Activated CD4-positive, alpha-beta T cell treated with anti-CD3 and anti-CD28 coated beads, Interleukin-2, amount 10 ng/mL, durations not matched to agents 7 days and 5 days (primary cell): ENCODE data around the gene RDH13. TPM values are rescaled to one million over a fixed set of nuclear protein-coding genes. Genes with fewer than 3 reads are reported as not detected.

ENCODE experiments used
- CTCF ChIA-PET: fragments of 350-600 bp; sonication (Branson Sonifier 250); formaldehyde crosslinking; loops from one replicate; lab custom pipeline; 2021; ENCODE audit warnings: antibody characterized with exemption; lab: Charles Lee
- POLR2A ChIA-PET: fragments of 350-600 bp; sonication (Branson Sonifier 250); formaldehyde crosslinking; loops from one replicate; lab custom pipeline; 2021; ENCODE audit warnings: antibody characterized with exemption; lab: Charles Lee
- DNase-seq: peaks from one replicate; pipeline ENCODE4 v3.0.0-alpha.2; 2020
- H3K27ac Mint-ChIP-seq: one replicate; pipeline ENCODE4 v1.8.0; 2021; ENCODE audit warnings: mild to moderate bottlenecking, moderate library complexity, mixed read lengths
- H3K27me3 Mint-ChIP-seq: one replicate; pipeline ENCODE4 v1.8.0; 2021; ENCODE audit warnings: mixed read lengths
- H3K36me3 Mint-ChIP-seq: one replicate; pipeline ENCODE4 v1.8.0; 2021; ENCODE audit warnings: low read depth, mixed read lengths
- H3K4me1 Mint-ChIP-seq: one replicate; pipeline ENCODE4 v1.8.0; 2021; ENCODE audit warnings: mixed read lengths
- H3K4me3 Mint-ChIP-seq: one replicate; pipeline ENCODE4 v1.8.0; 2021; ENCODE audit warnings: mild to moderate bottlenecking, moderate library complexity, mixed read lengths
- H3K9me3 Mint-ChIP-seq: one replicate; pipeline ENCODE4 v1.8.0; 2021; ENCODE audit warnings: mixed read lengths
- total RNA-seq, 2 experiments: library from RNA; stranded (reverse); gene quantifications; one replicate each; pipeline ENCODE4 v1.2.3, GENCODE V29; 2021

The RDH13 gene
- total RNA-seq, 2 experiments from 2014 or later = 15.0 to 15.6 TPM

GRCh38 chr19:55097864-55098715, 35.1 kb upstream of the RDH13 start:
- Mint-ChIP-seq H3K27ac (no peak overlapping the region), H3K4me1 (no peaks in the 10 kb centered on the region), H3K9me3 (peaks cover under 1% of the 10 kb centered on the region), H3K36me3 (peaks cover 28% of the 10 kb centered on the region), H3K27me3 (no peaks in the 10 kb centered on the region), H3K4me3 (no peak overlapping the region)
- CTCF ChIA-PET = interaction anchor here (0.6 to 1.1 kb wide), 2 partner anchors 10 to 28 kb away, joined by 3 read pairs; no protein-coding TSS in a partner anchor
- no peak for DNase-seq
- POLR2A ChIA-PET = no interaction called here

- POLR2A ChIA-PET = no interaction called here
Measured at GRCh38 chr19:55096061-55096701, 33.2 kb upstream of the RDH13 start.

GRCh38 chr19:55095260-55096060, 32.5 kb upstream of the RDH13 start:
- DNase-seq = no peak
- Mint-ChIP-seq H3K36me3 (peaks cover 14% of the 10 kb centered on the region), H3K27ac (no peak overlapping the region), H3K4me1 (no peaks in the 10 kb centered on the region), H3K4me3 (no peak overlapping the region), H3K27me3 (no peaks in the 10 kb centered on the region), H3K9me3 (no peaks in the 10 kb centered on the region)
- POLR2A ChIA-PET = no interaction called here
- CTCF ChIA-PET = interaction anchor here (0.9 kb wide), 1 partner anchor 13 kb away, joined by 4 read pairs; no protein-coding TSS in a partner anchor

More at GRCh38 chr19:55096061-55096701, 33.2 kb upstream of the RDH13 start:
- Mint-ChIP-seq H3K27ac (no peak overlapping the region), H3K9me3 (no peaks in the 10 kb centered on the region), H3K4me1 (no peaks in the 10 kb centered on the region), H3K4me3 (no peak overlapping the region), H3K36me3 (peaks cover 15% of the 10 kb centered on the region), H3K27me3 (no peaks in the 10 kb centered on the region)
- CTCF ChIA-PET = interaction anchor here (0.9 kb wide), 1 partner anchor 12 kb away, joined by 4 read pairs; no protein-coding TSS in a partner anchor
- DNase-seq = no peak

- peaks cover 2% of the 10 kb centered on the region for H3K4me1 Mint-ChIP-seq
- DNase-seq = no peak
- peaks cover 12% of the 10 kb centered on the region for H3K36me3 Mint-ChIP-seq
- peak overlapping the region; percentile 31 for H3K27ac Mint-ChIP-seq
- POLR2A ChIA-PET = no interaction called here
- CTCF ChIA-PET = no interaction called here
- no peak overlapping the region for H3K4me3 Mint-ChIP-seq
- no peaks in the 10 kb centered on the region for H3K27me3 Mint-ChIP-seq
- H3K9me3 Mint-ChIP-seq = no peaks in the 10 kb centered on the region
Measured at GRCh38 chr19:55094456-55095259, 31.7 kb upstream of the RDH13 start.

- H3K4me1 Mint-ChIP-seq = peaks cover 17% of the 10 kb centered on the region
- no peaks in the 10 kb centered on the region for H3K9me3 Mint-ChIP-seq
- peaks cover 8% of the 10 kb centered on the region for H3K27me3 Mint-ChIP-seq
- DNase-seq = no peak
- H3K4me3 Mint-ChIP-seq = no peak overlapping the region
- ChIA-PET POLR2A (no interaction called here), CTCF (no interaction called here)
- H3K27ac Mint-ChIP-seq = no peak overlapping the region
- H3K36me3 Mint-ChIP-seq = peaks cover 17% of the 10 kb centered on the region
Measured at GRCh38 chr19:55092423-55093318, 29.7 kb upstream of the RDH13 start.

GRCh38 chr19:55091955-55092354, 29.0 kb upstream of the RDH13 start:
- H3K4me3 Mint-ChIP-seq = no peak overlapping the region
- no peaks in the 10 kb centered on the region for H3K9me3 Mint-ChIP-seq
- H3K27ac Mint-ChIP-seq = no peak overlapping the region
- H3K36me3 Mint-ChIP-seq = peaks cover 21% of the 10 kb centered on the region
- CTCF ChIA-PET = no interaction called here
- peaks cover 23% of the 10 kb centered on the region for H3K4me1 Mint-ChIP-seq
- DNase-seq = no peak
- peaks cover 13% of the 10 kb centered on the region for H3K27me3 Mint-ChIP-seq
- POLR2A ChIA-PET = no interaction called here

- H3K4me1 Mint-ChIP-seq = peaks cover 24% of the 10 kb centered on the region
- POLR2A ChIA-PET = interaction anchor here (0.6 kb wide), 1 partner anchor 80 kb away, joined by 3 read pairs; no protein-coding TSS in a partner anchor
- no peak overlapping the region for H3K4me3 Mint-ChIP-seq
- CTCF ChIA-PET = no interaction called here
- peaks cover 13% of the 10 kb centered on the region for H3K27me3 Mint-ChIP-seq
- H3K9me3 Mint-ChIP-seq = no peaks in the 10 kb centered on the region
- no peak overlapping the region for H3K27ac Mint-ChIP-seq
- no peak for DNase-seq
- peaks cover 21% of the 10 kb centered on the region for H3K36me3 Mint-ChIP-seq
Measured at GRCh38 chr19:55091126-55091910, 28.4 kb upstream of the RDH13 start.

GRCh38 chr19:55090564-55090963, 27.6 kb upstream of the RDH13 start:
- H3K9me3 Mint-ChIP-seq = no peaks in the 10 kb centered on the region
- ChIA-PET POLR2A (no interaction called here), CTCF (interaction anchor here (1.6 kb wide), 1 partner anchor 10 kb away, joined by 4 read pairs; no protein-coding TSS in a partner anchor)
- peaks cover 24% of the 10 kb centered on the region for H3K4me1 Mint-ChIP-seq
- H3K27me3 Mint-ChIP-seq = peaks cover 19% of the 10 kb centered on the region
- H3K27ac Mint-ChIP-seq = no peak overlapping the region
- no peak for DNase-seq
- no peak overlapping the region for H3K4me3 Mint-ChIP-seq
- H3K36me3 Mint-ChIP-seq = peaks cover 21% of the 10 kb centered on the region

GRCh38 chr19:55089342-55089944, 26.5 kb upstream of the RDH13 start:
- H3K27ac Mint-ChIP-seq = no peak overlapping the region
- ChIA-PET CTCF (interaction anchor here (0.6 to 1.6 kb wide), 6 partner anchors 9 to 564 kb away, joined by 3 to 4 read pairs (median 3); no protein-coding TSS in a partner anchor), POLR2A (no interaction called here)
- no peak for DNase-seq
- peaks cover 17% of the 10 kb centered on the region for H3K36me3 Mint-ChIP-seq
- no peak overlapping the region for H3K4me3 Mint-ChIP-seq
- H3K27me3 Mint-ChIP-seq = peaks cover 28% of the 10 kb centered on the region
- H3K4me1 Mint-ChIP-seq = peaks cover 24% of the 10 kb centered on the region
- no peaks in the 10 kb centered on the region for H3K9me3 Mint-ChIP-seq

- H3K27me3 Mint-ChIP-seq = peaks cover 34% of the 10 kb centered on the region
- no peaks in the 10 kb centered on the region for H3K9me3 Mint-ChIP-seq
- peak overlapping the region; percentile 71 for H3K27ac Mint-ChIP-seq
- H3K36me3 Mint-ChIP-seq = peaks cover 17% of the 10 kb centered on the region
- CTCF ChIA-PET = interaction anchor here (0.7 to 1.6 kb wide), 8 partner anchors 8 to 63 kb away, joined by 3 to 4 read pairs (median 3); no protein-coding TSS in a partner anchor
- POLR2A ChIA-PET = no interaction called here
- no peak overlapping the region for H3K4me3 Mint-ChIP-seq
- peaks cover 24% of the 10 kb centered on the region for H3K4me1 Mint-ChIP-seq
- DNase-seq = peak; percentile 77
Measured at GRCh38 chr19:55088543-55089341, 25.8 kb upstream of the RDH13 start.
